ENCODE results near the gene EFHD2. TPM values are rescaled to one million over a fixed set of nuclear protein-coding genes. Genes with fewer than 3 reads are reported as not detected.

Gene EFHD2
- total RNA-seq: 55.3 and 56.5 TPM in 2 replicates

DNA sequence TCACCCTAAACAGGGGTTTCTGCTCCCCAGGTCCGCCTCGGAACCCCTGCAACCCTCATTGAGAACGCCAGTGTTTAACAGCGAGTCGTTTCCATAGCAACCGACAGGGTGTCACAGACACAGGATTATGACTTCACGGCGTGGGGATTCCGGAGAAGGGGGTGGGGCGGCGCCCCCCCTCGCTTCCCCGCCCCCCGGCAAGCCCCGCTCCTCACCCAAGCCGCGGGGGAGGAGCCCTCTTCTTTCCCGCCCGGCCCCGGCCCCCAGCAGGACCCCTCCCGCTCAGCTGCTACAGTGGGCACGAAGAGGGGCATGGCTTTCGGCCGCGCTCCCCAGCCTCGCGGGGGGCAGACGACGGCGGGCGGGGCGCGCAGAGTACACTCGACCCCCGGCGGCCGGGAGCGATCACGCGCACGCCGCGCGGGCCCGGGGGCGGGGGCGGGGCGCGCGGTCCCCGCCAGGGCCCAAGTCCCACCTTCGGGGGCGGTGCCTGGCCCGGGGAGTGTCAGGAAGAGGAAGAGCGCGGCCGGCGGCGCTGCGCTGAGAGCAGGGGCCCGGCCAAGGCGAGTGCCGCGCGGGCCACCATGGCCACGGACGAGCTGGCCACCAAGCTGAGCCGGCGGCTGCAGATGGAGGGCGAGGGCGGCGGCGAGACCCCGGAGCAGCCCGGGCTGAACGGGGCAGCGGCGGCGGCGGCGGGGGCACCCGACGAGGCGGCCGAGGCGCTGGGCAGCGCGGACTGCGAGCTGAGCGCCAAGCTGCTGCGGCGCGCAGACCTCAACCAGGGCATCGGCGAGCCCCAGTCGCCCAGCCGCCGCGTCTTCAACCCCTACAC lies at the start of gene EFHD2:
EFHD2 (plus strand) TSS at position 501 of the 835 bp plus-strand sequence; CDS start at position 585, 84 bp downstream.
- ChIA-PET CTCF (interaction anchor here (1.1 kb wide), 1 partner anchor 86 kb away, joined by 5 read pairs; no protein-coding TSS in a partner anchor), POLR2A (interaction anchor here (0.6 to 1.6 kb wide), 3 partner anchors 8 to 438 kb away, joined by 3 to 6 read pairs (median 3); partner anchors contain the start of gene SPEN)
- H3K9me3 Mint-ChIP-seq: no peaks in the 10 kb centered on the region
- H3K36me3 Mint-ChIP-seq (ENCODE audit: low read depth): peaks cover 12% of the 10 kb centered on the region
- peaks cover 4% of the 10 kb centered on the region for H3K27me3 Mint-ChIP-seq
- ATAC-seq (ENCODE audit: low read depth) (peak; percentile 86), DNase-seq (peak; percentile 84)
- peak within 1 kb of the TSS; percentile 91 for H3K4me3 Mint-ChIP-seq
- TF ChIP-seq, protein P1, sequence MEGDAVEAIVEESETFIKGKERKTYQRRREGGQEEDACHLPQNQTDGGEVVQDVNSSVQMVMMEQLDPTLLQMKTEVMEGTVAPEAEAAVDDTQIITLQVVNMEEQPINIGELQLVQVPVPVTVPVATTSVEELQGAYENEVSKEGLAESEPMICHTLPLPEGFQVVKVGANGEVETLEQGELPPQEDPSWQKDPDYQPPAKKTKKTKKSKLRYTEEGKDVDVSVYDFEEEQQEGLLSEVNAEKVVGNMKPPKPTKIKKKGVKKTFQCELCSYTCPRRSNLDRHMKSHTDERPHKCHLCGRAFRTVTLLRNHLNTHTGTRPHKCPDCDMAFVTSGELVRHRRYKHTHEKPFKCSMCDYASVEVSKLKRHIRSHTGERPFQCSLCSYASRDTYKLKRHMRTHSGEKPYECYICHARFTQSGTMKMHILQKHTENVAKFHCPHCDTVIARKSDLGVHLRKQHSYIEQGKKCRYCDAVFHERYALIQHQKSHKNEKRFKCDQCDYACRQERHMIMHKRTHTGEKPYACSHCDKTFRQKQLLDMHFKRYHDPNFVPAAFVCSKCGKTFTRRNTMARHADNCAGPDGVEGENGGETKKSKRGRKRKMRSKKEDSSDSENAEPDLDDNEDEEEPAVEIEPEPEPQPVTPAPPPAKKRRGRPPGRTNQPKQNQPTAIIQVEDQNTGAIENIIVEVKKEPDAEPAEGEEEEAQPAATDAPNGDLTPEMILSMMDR (IDR thresholded peaks at IDR 0.05): no peak
- H3K4me1 Mint-ChIP-seq: peaks cover 41% of the 10 kb centered on the region
- intact Hi-C loops (cut with micrococcal nuclease): loop anchor here (1.0 to 2.0 kb wide), 2 partner anchors 8 to 115 kb away; partner anchors contain the start of gene CASP9
- H3K27ac Mint-ChIP-seq: peak within 1 kb of the TSS; percentile 91

- DNase-seq (no peak), ATAC-seq (ENCODE audit: low read depth) (no peak)
- POLR2A ChIA-PET: no interaction called here
- Mint-ChIP-seq H3K27me3 (no peaks in the 10 kb centered on the region), H3K9me3 (no peaks in the 10 kb centered on the region), H3K36me3 (ENCODE audit: low read depth) (no peaks in the 10 kb centered on the region), H3K4me3 (no peak overlapping the region), H3K27ac (no peak overlapping the region), H3K4me1 (no peaks in the 10 kb centered on the region)
- intact Hi-C loops (cut with micrococcal nuclease): no loop called here
- CTCF ChIA-PET: no interaction called here
- TF ChIP-seq, protein P1 (IDR thresholded peaks at IDR 0.05): no peak
Observed at GRCh38 chr1:15360700-15361099, 49.0 kb upstream of the EFHD2 start.

DNA sequence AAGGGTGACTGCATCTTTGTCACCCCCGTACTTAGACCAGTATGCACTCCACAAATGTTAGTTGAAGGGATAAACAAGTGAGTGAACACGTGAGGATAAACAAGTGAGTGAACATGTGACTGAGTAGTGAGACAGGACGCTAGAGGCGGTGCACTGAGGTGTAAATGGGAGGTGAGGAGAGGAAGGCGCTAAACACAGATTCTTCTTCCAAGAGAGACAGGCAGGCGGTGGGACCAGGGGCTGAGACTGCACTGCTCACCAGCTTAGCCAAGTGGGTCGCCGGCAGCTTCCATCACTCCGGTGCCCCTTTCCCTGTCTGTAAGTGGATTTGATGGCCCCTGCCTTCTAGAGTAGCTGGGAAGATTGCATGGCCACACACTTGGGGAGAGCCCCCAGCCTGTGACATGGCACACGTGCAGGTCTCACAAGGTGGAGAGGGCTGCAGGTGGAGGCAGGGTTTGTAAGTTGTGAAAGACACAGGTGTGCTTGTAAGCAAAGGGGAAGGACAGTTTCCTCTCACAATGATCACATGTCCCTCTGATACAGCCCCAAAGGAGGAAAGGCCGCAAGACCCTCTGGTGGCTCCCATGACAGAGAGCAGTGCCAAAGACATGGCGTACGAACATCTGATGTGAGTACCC lies 47.5 kb upstream of the EFHD2 start:
- ChIA-PET POLR2A (no interaction called here), CTCF (no interaction called here)
- Mint-ChIP-seq H3K4me1 (no peaks in the 10 kb centered on the region), H3K9me3 (no peaks in the 10 kb centered on the region), H3K27ac (no peak overlapping the region), H3K27me3 (no peaks in the 10 kb centered on the region), H3K4me3 (no peak overlapping the region), H3K36me3 (ENCODE audit: low read depth) (no peaks in the 10 kb centered on the region)
- no peak for DNase-seq
- intact Hi-C loops (cut with micrococcal nuclease): no loop called here
- TF ChIP-seq, protein P1 (IDR thresholded peaks at IDR 0.05): no peak
- ATAC-seq (ENCODE audit: low read depth): no peak

GRCh38 chr1:15362737-15363128 lies 47.0 kb upstream of the EFHD2 start:
- intact Hi-C loops (cut with micrococcal nuclease): no loop called here
- peaks cover 2% of the 10 kb centered on the region for H3K27me3 Mint-ChIP-seq
- no peaks in the 10 kb centered on the region for H3K9me3 Mint-ChIP-seq
- no peak overlapping the region for H3K4me3 Mint-ChIP-seq
- DNase-seq (no peak), ATAC-seq (ENCODE audit: low read depth) (no peak)
- TF ChIP-seq, protein P1 (IDR thresholded peaks at IDR 0.05): no peak
- POLR2A ChIA-PET: no interaction called here
- CTCF ChIA-PET: no interaction called here
- no peaks in the 10 kb centered on the region for H3K4me1 Mint-ChIP-seq
- no peaks in the 10 kb centered on the region for H3K36me3 Mint-ChIP-seq (ENCODE audit: low read depth)
- H3K27ac Mint-ChIP-seq: no peak overlapping the region

GRCh38 chr1:15364740-15365139 lies 44.9 kb upstream of the EFHD2 start:
- no peak overlapping the region for H3K27ac Mint-ChIP-seq
- POLR2A ChIA-PET: no interaction called here
- DNase-seq (no peak), ATAC-seq (ENCODE audit: low read depth) (no peak)
- CTCF ChIA-PET: no interaction called here
- H3K4me1 Mint-ChIP-seq: no peaks in the 10 kb centered on the region
- no peaks in the 10 kb centered on the region for H3K9me3 Mint-ChIP-seq
- no peak overlapping the region for H3K4me3 Mint-ChIP-seq
- TF ChIP-seq, protein P1 (IDR thresholded peaks at IDR 0.05): no peak
- intact Hi-C loops (cut with micrococcal nuclease): no loop called here
- H3K36me3 Mint-ChIP-seq (ENCODE audit: low read depth): no peaks in the 10 kb centered on the region
- H3K27me3 Mint-ChIP-seq: peaks cover 2% of the 10 kb centered on the region

Measured in activated B cell treated with CpG ODN at 0.5 μM for 24 hours (primary cell).